RWPE2 (cell line): Measurements from ENCODE around the gene SERTAD2.

Source experiments
- ATAC-seq: fragments of 200-7000 bp; cut with Tn5 transposase; 3 replicates; pipeline ENCODE4 v1.9.1; 2021; ENCODE audit warnings: low read depth
- DNase-seq: peaks from one replicate; pipeline ENCODE4 v3.0.0-alpha.2; 2020; ENCODE audit warnings: low spot score
- H3K27ac ChIP-seq: fragments of 450-650 bp; 2 replicates; pipeline ENCODE4 v1.5.1; 2017; ENCODE audit warnings: mild to moderate bottlenecking; ENCODE audit not compliant: poor library complexity, severe bottlenecking
- H3K27me3 ChIP-seq: fragments of 250-450 bp; sonication (Bioruptor Pico); 2 replicates; pipeline ENCODE4 v1.5.1; 2021; ENCODE audit warnings: mild to moderate bottlenecking, moderate library complexity; ENCODE audit not compliant: insufficient read depth, poor library complexity, severe bottlenecking
- H3K36me3 ChIP-seq: fragments of 250-450 bp; sonication (Bioruptor Pico); 2 replicates; pipeline ENCODE4 v1.5.1; 2020; ENCODE audit warnings: low read depth, mild to moderate bottlenecking, moderate library complexity
- H3K4me1 ChIP-seq: fragments of 250-450 bp; sonication (Bioruptor Pico); 2 replicates; pipeline ENCODE4 v1.5.1; 2021; ENCODE audit warnings: mild to moderate bottlenecking, moderate library complexity; ENCODE audit not compliant: insufficient read depth, poor library complexity, severe bottlenecking
- H3K4me3 ChIP-seq: fragments of 250-450 bp; sonication (Bioruptor Pico); 2 replicates; pipeline ENCODE4 v1.5.1; 2021; ENCODE audit warnings: mild to moderate bottlenecking, moderate library complexity; ENCODE audit not compliant: severe bottlenecking
- H3K9me3 ChIP-seq: fragments of 250-450 bp; sonication (Bioruptor Pico); 2 replicates; pipeline ENCODE4 v1.5.1; 2021; ENCODE audit warnings: mild to moderate bottlenecking, moderate library complexity; ENCODE audit not compliant: severe bottlenecking
- TF ChIP-seq, protein P1 (sequence below): fragments of 450-650 bp; IDR thresholded peaks from one replicate; pipeline ENCODE4 v1.5.1; 2017; ENCODE audit warnings: mild to moderate bottlenecking, moderate library complexity; ENCODE audit not compliant: poor library complexity, severe bottlenecking

SERTAD2 gene

GRCh38 chr2:64610316-64610855 lies 43.3 kb downstream of the SERTAD2 start:
- no peak overlapping the region for H3K4me3 ChIP-seq
- no peaks in the 10 kb centered on the region for H3K36me3 ChIP-seq
- H3K4me1 ChIP-seq, result peaks cover 9% of the 10 kb centered on the region
- H3K27me3 ChIP-seq, result no peaks in the 10 kb centered on the region
- ATAC-seq, result no peak
- H3K9me3 ChIP-seq, result no peaks in the 10 kb centered on the region
- no peak overlapping the region for H3K27ac ChIP-seq
- no peak for DNase-seq
- TF ChIP-seq, protein P1, sequence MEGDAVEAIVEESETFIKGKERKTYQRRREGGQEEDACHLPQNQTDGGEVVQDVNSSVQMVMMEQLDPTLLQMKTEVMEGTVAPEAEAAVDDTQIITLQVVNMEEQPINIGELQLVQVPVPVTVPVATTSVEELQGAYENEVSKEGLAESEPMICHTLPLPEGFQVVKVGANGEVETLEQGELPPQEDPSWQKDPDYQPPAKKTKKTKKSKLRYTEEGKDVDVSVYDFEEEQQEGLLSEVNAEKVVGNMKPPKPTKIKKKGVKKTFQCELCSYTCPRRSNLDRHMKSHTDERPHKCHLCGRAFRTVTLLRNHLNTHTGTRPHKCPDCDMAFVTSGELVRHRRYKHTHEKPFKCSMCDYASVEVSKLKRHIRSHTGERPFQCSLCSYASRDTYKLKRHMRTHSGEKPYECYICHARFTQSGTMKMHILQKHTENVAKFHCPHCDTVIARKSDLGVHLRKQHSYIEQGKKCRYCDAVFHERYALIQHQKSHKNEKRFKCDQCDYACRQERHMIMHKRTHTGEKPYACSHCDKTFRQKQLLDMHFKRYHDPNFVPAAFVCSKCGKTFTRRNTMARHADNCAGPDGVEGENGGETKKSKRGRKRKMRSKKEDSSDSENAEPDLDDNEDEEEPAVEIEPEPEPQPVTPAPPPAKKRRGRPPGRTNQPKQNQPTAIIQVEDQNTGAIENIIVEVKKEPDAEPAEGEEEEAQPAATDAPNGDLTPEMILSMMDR, result no peak

DNA sequence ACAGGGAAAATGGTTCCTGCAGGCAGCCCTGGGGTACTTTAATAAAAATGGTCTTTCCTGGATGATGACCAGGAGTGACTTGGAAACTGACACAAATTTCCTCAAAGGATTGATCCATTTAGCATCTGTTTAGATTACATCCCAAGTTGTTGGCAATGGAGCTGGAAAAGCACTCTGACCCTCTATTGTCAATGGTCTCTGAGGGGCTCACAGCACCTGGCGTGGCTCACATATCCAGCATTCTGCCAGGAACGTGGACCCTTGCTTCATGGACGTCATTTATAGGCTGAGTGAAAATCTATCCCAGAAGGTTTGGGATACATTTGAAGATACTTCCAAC lies 43.8 kb downstream of the SERTAD2 start:
- no peak overlapping the region for H3K27ac ChIP-seq
- no peaks in the 10 kb centered on the region for H3K36me3 ChIP-seq
- H3K4me1 ChIP-seq, result peaks cover 9% of the 10 kb centered on the region
- TF ChIP-seq, protein P1, result no peak
- ATAC-seq, result no peak
- no peak for DNase-seq
- no peaks in the 10 kb centered on the region for H3K9me3 ChIP-seq
- no peaks in the 10 kb centered on the region for H3K27me3 ChIP-seq
- H3K4me3 ChIP-seq, result no peak overlapping the region

- TF ChIP-seq, protein P1, result peak; percentile 41
- DNase-seq, result no peak
- H3K4me1 ChIP-seq, result peaks cover 9% of the 10 kb centered on the region
- no peaks in the 10 kb centered on the region for H3K36me3 ChIP-seq
- no peaks in the 10 kb centered on the region for H3K9me3 ChIP-seq
- H3K27ac ChIP-seq, result no peak overlapping the region
- H3K27me3 ChIP-seq, result no peaks in the 10 kb centered on the region
- peak; percentile 11; the same call in 1 of the 3 replicates for ATAC-seq
- peak overlapping the region; percentile 13 for H3K4me3 ChIP-seq
Observed at GRCh38 chr2:64609227-64609941, 44.3 kb downstream of the SERTAD2 start.

GRCh38 chr2:64608867-64609226 lies 44.9 kb downstream of the SERTAD2 start:
- H3K27ac ChIP-seq, result no peak overlapping the region
- no peaks in the 10 kb centered on the region for H3K36me3 ChIP-seq
- TF ChIP-seq, protein P1, result no peak
- H3K4me3 ChIP-seq, result peak overlapping the region; percentile 13
- no peak for DNase-seq
- no peaks in the 10 kb centered on the region for H3K9me3 ChIP-seq
- ATAC-seq, result no peak; the same call in 2 of the 3 replicates
- no peaks in the 10 kb centered on the region for H3K27me3 ChIP-seq
- H3K4me1 ChIP-seq, result peaks cover 9% of the 10 kb centered on the region
